ENCODE results near the gene AKR7A3.
"Not testable (repeated sequence)": the region's sequence is repeated elsewhere in the genome, so short reads cannot be mapped to it uniquely, and the experiment has no call there.

Gene AKR7A3

DNA sequence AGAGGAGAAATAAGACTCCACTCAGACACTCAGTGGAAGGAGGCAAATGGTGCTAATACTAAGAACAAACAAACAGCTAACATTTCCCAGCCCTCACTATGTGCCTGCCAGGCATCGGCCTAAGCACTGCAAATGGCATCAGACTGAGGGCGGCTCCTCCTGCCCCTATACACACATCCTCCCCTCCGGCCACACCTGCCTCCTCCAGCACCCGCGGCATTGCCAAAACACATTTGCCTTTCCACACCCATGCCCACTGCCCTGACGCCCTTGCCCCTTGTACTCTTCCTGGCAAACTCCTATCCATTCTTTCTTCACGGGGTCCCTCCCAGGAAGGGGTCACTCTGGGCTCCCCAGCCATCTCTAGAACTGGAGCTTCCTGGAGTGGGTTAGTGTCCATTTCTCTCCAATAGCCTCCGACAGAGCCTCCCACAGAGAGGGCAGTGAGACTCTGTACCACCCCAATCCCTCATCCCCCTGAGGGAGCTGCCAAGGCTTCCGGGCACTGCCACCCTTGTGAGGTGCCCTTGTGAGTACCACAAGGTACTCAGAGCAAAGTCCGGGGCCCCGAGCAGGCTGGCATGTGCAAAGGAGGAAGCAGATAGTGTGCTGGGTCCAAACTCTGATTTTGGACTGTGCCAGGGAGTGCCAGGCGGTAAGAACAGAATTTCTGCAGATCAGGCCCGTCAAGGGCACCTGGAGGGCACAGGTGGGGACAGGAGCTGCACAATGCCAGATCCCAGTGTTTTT lies 959 bp downstream of the AKR7A3 start:
- no peak overlapping the region for H3K4me3 ChIP-seq (ENCODE audit: low read depth, low read length)
- no peak for DNase-seq (ENCODE audit: low read depth)
- no peak for TF ChIP-seq CTCF (IDR thresholded peaks at IDR 0.05; ENCODE audit: insufficient read depth, low read depth, low read length, missing control alignments)

GRCh38 chr1:19285807-19286206 lies 2.8 kb downstream of the AKR7A3 start:
- not testable (repeated sequence) for DNase-seq (ENCODE audit: low read depth); H3K4me3 ChIP-seq (ENCODE audit: low read depth, low read length)

DNA sequence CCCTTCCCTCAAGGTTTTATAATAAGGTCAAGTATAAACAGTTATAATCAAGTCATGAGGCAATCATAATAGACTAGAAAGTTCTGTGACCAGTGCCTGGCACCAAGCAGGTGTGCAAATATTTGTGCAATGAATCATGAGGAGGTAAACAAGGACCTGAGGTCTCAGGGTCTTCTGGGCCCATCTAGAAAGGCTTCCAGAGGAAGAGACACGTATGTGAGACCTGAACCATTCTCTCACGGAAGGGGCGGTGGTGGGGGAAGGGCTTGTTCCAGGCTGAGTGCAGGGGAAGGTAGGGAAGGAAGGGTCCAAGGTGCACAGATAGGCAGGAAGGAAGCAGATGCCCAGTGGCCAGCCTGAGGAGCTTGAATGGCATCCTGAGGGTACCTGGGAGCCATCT lies 3.2 kb downstream of the AKR7A3 start:
- not testable (repeated sequence) for DNase-seq (ENCODE audit: low read depth); H3K4me3 ChIP-seq (ENCODE audit: low read depth, low read length)

- DNase-seq (ENCODE audit: low read depth) = no peak
- no peak for TF ChIP-seq CTCF (IDR thresholded peaks at IDR 0.05; ENCODE audit: insufficient read depth, low read depth, low read length, missing control alignments)
- H3K4me3 ChIP-seq (ENCODE audit: low read depth, low read length) = no peak overlapping the region
Measured at GRCh38 chr1:19284881-19285280, 3.7 kb downstream of the AKR7A3 start.

DNA sequence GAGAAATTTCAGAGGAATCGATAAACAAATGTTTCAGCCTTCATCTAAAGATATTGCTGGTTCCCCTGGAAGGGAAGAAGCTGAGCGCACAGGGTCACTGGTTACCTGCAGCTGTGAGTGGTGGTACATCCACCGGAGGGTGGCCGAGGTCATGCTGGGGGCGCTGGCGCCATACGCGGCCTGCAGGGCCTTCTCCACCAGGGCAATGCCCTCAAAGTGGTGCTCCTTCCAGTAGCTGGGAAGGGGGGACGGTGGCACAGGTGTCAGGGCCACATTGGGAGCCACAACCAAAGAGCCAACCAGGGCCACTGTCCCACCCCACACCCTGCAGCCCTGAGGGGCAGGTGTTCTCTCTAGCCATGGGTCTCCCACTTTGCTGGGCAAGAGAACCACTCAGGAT lies 4.7 kb downstream of the AKR7A3 start:
- H3K4me3 ChIP-seq (ENCODE audit: low read depth, low read length) = no peak overlapping the region
- TF ChIP-seq CTCF (IDR thresholded peaks at IDR 0.05; ENCODE audit: insufficient read depth, low read depth, low read length, missing control alignments) = no peak
- no peak for DNase-seq (ENCODE audit: low read depth)

- no peak for TF ChIP-seq CTCF (IDR thresholded peaks at IDR 0.05; ENCODE audit: insufficient read depth, low read depth, low read length, missing control alignments)
- H3K4me3 ChIP-seq (ENCODE audit: low read depth, low read length) = no peak overlapping the region
- no peak for DNase-seq (ENCODE audit: low read depth)
Measured at GRCh38 chr1:19274636-19275035, 13.9 kb downstream of the AKR7A3 start.

GRCh38 chr1:19273844-19274531 lies 14.6 kb downstream of the AKR7A3 start:
- H3K4me3 ChIP-seq (ENCODE audit: low read depth, low read length); DNase-seq (ENCODE audit: low read depth): not testable (repeated sequence)

DNA sequence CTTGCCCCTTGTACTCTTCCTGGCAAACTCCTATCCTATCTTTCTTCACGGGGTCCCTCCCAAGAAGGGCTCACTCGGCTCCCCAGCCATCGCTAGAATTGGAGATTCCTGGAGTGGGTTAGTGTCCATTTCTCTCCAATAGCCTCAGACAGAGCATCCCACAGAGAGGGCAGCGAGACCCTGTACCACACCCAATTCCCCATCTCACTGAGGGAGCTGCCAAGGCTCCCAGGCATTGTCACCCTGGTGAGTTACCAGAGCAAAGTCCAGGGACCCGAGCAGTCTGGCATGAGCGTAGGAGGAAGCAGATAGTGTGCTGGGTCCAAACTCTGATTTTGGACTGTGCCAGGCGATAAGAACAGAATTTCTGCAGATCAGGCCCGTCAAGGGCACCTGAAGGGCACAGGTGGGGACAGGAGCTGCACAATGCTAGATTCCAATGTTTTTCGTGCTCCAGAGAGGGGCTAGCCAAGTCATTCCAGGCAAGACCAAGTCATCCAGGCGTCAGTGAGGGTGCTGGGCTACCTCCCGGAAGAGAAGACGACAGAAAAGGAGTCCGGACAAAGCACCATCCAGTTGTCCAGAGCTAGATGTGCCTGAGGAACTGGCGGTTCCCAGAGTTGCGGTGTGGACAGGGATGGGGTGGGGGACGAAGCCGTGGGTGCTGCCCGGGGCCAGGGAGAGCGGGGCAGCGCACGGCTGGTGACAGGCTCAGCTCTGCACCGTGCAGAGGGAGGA lies 15.3 kb downstream of the AKR7A3 start:
- DNase-seq (ENCODE audit: low read depth) = no peak
- TF ChIP-seq CTCF (IDR thresholded peaks at IDR 0.05; ENCODE audit: insufficient read depth, low read depth, low read length, missing control alignments) = no peak
- no peak overlapping the region for H3K4me3 ChIP-seq (ENCODE audit: low read depth, low read length)
